HEK293T (cell line): ENCODE results near the gene HIVEP3.

ENCODE experiments used
- ARNT ChIP-seq: fragments of 450-650 bp; IDR thresholded peaks from 2 replicates; pipeline ENCODE4 v1.6.1; 2017; ENCODE audit warnings: mild to moderate bottlenecking
- FOXM1 ChIP-seq: fragments of 450-650 bp; IDR thresholded peaks from 2 replicates; pipeline ENCODE4 v1.6.1; 2017; ENCODE audit warnings: mild to moderate bottlenecking, borderline replicate concordance
- HDGF ChIP-seq: fragments of 450-650 bp; IDR thresholded peaks from 2 replicates; pipeline ENCODE4 v1.6.1; 2017; ENCODE audit warnings: antibody characterized with exemption, borderline replicate concordance
- TARDBP ChIP-seq: fragments of 450-650 bp; IDR thresholded peaks from 2 replicates; pipeline ENCODE4 v1.6.1; 2016

DNA sequence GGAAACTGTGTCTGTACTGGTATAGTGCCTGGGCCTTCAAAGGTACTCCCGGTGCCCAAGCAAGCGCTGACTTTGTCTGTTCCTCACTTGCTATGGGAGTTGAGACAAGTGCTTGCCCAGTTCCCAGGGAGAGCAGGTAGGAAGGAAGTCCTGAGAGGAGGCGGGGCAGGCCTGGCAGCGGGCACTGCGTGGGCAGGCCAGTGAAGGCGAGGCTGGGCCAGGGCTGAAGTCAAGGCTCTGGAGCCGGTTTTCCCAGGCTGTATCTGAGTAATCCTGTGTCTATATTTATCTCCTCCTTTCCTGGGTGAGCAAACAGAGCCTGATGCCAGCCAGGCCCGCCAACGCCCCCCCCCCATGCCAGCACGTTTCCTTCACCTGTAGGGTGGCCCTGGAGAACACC is 418.3 kb downstream of the HIVEP3 start:
- TF ChIP-seq TARDBP, result no peak
- TF ChIP-seq FOXM1, result no peak
- TF ChIP-seq HDGF, result no peak
- no peak for TF ChIP-seq ARNT
